Measurements from ENCODE around the gene NRXN3. TPM values are rescaled to one million over a fixed set of nuclear protein-coding genes. Genes with fewer than 3 reads are reported as not detected.

The NRXN3 gene
- under 1 TPM in 2 of 4 donors, not detected in 2; 0.04 to 0.16 TPM for total RNA-seq

GRCh38 chr14:78170203-78170602 is at the start of gene NRXN3:
Gene NRXN3 (plus strand): TSS chr14:78170373. CDS start chr14:78243094, 72,721 bp downstream.
- ATAC-seq: no peak
- Histone ChIP-seq H3K4me1 (no peaks in the 10 kb centered on the region), H3K9me3 (no peaks in the 10 kb centered on the region), H3K27ac (no peak within 1 kb of the TSS), H3K4me3 (no peak within 1 kb of the TSS), H3K27me3 (peaks cover 0 to 12% (median 0%) of the 10 kb centered on the region in 3 donors), H3K36me3 (no peaks in the 10 kb centered on the region)
- TF ChIP-seq POLR2A (IDR thresholded peaks at IDR 0.05): no peak
- no peak for TF ChIP-seq CTCF (IDR thresholded peaks at IDR 0.05 in 4 of 5, conservative IDR thresholded peaks at IDR 0.05 in 1 of 5)
- DNase-seq: no peak
- in situ Hi-C loops (cut with MboI; ENCODE audit: low sequenced_read_pairs in 4 of 4) (no loop called here), intact Hi-C loops (cut with DNase I; ENCODE audit: low total_unique reads) (no loop called here)

- no peak for DNase-seq
- no peaks in the 10 kb centered on the region for H3K9me3 ChIP-seq
- in situ Hi-C loops (cut with MboI; ENCODE audit: low sequenced_read_pairs in 4 of 4) (no loop called here), intact Hi-C loops (cut with DNase I; ENCODE audit: low total_unique reads) (no loop called here)
- H3K27ac ChIP-seq: no peak overlapping the region
- no peaks in the 10 kb centered on the region for H3K27me3 ChIP-seq
- no peaks in the 10 kb centered on the region for H3K4me1 ChIP-seq
- no peak for ATAC-seq
- H3K4me3 ChIP-seq: no peak overlapping the region
- no peaks in the 10 kb centered on the region for H3K36me3 ChIP-seq
- no peak for TF ChIP-seq POLR2A (IDR thresholded peaks at IDR 0.05)
- no peak for TF ChIP-seq CTCF (IDR thresholded peaks at IDR 0.05 in 4 of 5, conservative IDR thresholded peaks at IDR 0.05 in 1 of 5)
These were observed 47.7 kb upstream of the NRXN3 start for GRCh38 chr14:78122436-78122835.

GRCh38 chr14:78123650-78124253 is 46.4 kb upstream of the NRXN3 start:
- Histone ChIP-seq H3K4me1 (no peaks in the 10 kb centered on the region), H3K36me3 (no peaks in the 10 kb centered on the region), H3K27ac (no peak overlapping the region), H3K9me3 (no peaks in the 10 kb centered on the region), H3K4me3 (no peak overlapping the region), H3K27me3 (no peaks in the 10 kb centered on the region)
- in situ Hi-C loops (cut with MboI; ENCODE audit: low sequenced_read_pairs in 4 of 4): no loop called here
- intact Hi-C loops (cut with DNase I; ENCODE audit: low total_unique reads): no loop called here
- DNase-seq: no peak
- no peak for ATAC-seq
- TF ChIP-seq POLR2A (IDR thresholded peaks at IDR 0.05): no peak
- no peak for TF ChIP-seq CTCF (IDR thresholded peaks at IDR 0.05 in 4 of 5, conservative IDR thresholded peaks at IDR 0.05 in 1 of 5)

GRCh38 chr14:78127961-78128360 is 42.2 kb upstream of the NRXN3 start:
- Histone ChIP-seq H3K4me1 (no peaks in the 10 kb centered on the region), H3K4me3 (no peak overlapping the region), H3K27me3 (no peaks in the 10 kb centered on the region), H3K27ac (no peak overlapping the region), H3K36me3 (no peaks in the 10 kb centered on the region), H3K9me3 (no peaks in the 10 kb centered on the region)
- no peak for ATAC-seq
- TF ChIP-seq POLR2A (IDR thresholded peaks at IDR 0.05): no peak
- TF ChIP-seq CTCF (IDR thresholded peaks at IDR 0.05 in 4 of 5, conservative IDR thresholded peaks at IDR 0.05 in 1 of 5): no peak
- intact Hi-C loops (cut with DNase I; ENCODE audit: low total_unique reads): no loop called here
- DNase-seq: no peak
- in situ Hi-C loops (cut with MboI; ENCODE audit: low sequenced_read_pairs in 4 of 4): no loop called here

- in situ Hi-C loops (cut with MboI; ENCODE audit: low sequenced_read_pairs in 4 of 4) (no loop called here), intact Hi-C loops (cut with DNase I; ENCODE audit: low total_unique reads) (no loop called here)
- Histone ChIP-seq H3K4me3 (no peak overlapping the region), H3K36me3 (no peaks in the 10 kb centered on the region), H3K27ac (no peak overlapping the region), H3K27me3 (no peaks in the 10 kb centered on the region), H3K9me3 (no peaks in the 10 kb centered on the region), H3K4me1 (no peaks in the 10 kb centered on the region)
- ATAC-seq: no peak
- TF ChIP-seq CTCF (IDR thresholded peaks at IDR 0.05 in 4 of 5, conservative IDR thresholded peaks at IDR 0.05 in 1 of 5) (no peak), POLR2A (IDR thresholded peaks at IDR 0.05) (no peak)
- DNase-seq: no peak
These were observed 40.8 kb upstream of the NRXN3 start for GRCh38 chr14:78129375-78129774.
